GM19438 (cell line): ENCODE data around the gene MAPK9.

Source experiments
- ATAC-seq: cut with Tn5 transposase; IDR thresholded peaks from one replicate; pipeline ENCODE4 v1.9.1; 2021; ENCODE audit warnings: low read depth; ENCODE audit not compliant: unreplicated experiment

MAPK9 gene

GRCh38 chr5:180291943-180292831 lies at the start of gene MAPK9:
Gene MAPK9 (minus strand): TSS chr5:180292083. CDS start chr5:180280561, 11,522 bp downstream.
- ATAC-seq: peak; percentile 70

DNA sequence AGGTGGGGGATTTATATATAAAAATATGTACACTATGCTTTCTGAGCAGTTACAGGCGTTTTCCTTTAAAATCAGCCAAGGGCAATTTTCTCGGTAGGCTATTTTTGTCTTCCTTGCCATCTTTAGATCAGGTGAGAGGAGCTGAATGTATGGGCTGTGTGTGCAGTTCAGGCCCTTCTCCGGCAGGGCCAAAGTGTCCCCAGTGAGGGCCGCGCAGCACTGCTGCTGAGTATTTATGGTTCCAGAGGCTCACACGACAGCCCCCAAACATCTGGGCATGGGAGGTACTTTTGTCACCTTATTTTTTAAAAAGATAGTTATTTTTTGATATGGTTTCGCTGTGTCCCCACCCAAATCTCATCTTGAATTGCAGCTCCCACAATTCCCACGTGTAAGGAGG lies 49.7 kb upstream of the MAPK9 start:
- ATAC-seq: no peak

DNA sequence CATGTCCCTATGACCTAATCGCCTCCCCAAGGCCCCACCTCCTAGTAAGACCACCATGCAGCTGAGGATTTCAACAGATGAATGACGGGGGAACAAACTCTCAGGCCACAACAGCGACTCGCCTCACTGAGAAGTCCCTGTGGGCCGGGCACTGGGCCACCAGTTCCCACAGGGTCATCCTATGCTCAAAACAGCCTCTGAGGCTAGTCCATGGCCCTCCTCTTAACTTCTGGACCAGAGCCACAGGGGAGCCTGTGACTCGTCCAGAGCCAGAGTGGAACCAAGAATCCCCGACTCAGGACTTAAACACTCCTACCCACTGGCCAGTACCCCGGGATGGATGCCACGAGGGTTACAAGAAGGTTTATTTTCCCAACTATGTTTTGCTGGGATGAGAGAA lies 49.0 kb upstream of the MAPK9 start:
- no peak for ATAC-seq

DNA sequence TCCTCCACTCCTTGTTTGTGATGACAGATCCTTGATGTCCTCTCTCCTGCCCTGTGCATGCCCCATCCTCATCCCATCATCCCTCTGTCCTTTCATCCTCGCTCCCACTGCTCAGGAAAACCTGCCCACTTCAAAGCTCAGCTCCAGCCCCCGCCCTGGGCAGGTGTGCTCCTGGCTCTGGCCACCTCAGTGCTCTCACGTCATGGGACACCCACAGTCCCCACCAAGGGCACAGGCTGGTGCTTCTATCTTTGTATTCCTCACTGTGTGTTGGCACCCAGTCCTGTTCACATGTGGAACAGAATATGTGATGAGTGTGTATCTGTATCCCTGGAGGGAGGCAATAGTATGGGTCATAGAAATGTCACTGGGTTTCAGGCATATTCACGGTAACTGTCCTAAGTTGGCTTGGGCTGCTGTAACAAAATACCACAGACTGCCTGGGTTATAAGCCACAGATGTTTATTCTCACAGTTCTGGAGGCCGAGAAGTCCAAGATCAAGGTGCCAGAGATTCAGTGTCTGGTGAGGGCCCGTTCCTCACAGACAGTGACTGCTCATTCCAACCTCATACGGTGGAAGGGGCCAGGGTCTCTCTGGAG lies 47.8 kb upstream of the MAPK9 start:
- ATAC-seq: no peak

- no peak for ATAC-seq
Measured at GRCh38 chr5:180338001-180338707, 46.3 kb upstream of the MAPK9 start.

DNA sequence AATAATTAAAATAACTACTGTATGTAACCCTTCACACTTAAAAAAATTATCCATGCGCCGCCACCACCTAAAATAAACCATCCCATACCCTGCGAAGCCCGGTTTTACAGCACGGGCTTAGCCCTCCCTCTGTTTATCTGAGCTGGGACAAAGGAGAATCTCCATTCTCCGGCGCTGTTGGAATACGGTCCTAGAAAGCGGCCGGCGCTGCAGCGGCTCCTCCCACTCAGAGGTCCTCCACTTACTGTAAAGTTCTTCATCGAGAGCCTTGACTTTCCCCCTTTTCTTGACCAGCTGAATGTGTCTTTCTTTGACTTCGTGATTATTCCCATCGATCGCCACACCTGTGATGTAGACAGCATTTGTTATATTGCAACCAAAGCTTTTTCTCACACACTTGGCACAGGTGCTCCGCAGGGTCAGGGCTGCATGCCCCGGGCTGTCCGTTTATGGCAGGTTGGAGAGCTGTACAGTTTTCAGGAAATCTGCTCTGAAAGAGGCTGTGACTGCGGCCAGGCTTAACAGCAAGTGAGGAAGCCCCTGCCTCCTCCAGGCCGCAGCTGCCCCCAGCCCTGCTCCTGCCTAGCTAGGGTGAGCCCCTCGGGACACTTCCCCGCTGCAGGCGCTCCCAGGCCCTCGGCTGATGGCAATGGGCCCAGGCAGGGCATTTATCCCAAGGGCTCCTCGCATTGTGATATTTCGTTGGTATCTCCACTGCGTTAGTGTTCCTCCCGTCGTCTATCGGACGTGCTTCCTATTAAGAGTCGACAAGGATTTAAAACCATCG lies 44.5 kb upstream of the MAPK9 start:
- no peak for ATAC-seq

DNA sequence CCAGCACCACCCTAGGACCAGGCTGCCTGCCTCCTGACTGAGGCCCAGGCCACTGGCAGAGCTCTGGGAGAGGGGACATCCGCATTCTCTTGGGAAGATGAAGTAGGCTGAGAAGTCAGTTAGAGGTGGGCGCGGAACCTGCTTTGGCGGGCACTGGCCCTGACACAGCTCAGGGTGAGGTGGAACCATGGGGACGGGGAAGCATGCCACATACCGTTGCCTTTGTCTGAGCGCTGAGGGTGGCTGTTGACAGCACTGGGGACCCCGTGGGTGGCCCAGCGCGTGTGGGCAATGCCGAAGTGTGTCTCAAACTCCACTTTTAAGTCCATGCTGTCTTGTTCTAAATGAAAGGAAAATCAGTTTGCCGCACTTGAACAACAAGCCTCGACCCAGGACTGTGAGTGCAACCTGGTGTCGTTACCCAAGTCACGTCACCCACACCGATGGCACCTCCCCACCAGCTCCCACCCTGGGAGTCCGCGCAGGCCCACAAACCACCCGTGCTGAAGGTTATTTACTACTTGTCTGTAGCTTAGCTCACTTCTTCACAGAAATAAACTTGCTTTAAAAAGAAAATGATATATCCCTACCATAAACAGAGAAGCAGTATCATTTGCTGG lies 43.8 kb upstream of the MAPK9 start:
- ATAC-seq: no peak

- ATAC-seq: no peak
Measured at GRCh38 chr5:180334751-180335613, 43.1 kb upstream of the MAPK9 start.

DNA sequence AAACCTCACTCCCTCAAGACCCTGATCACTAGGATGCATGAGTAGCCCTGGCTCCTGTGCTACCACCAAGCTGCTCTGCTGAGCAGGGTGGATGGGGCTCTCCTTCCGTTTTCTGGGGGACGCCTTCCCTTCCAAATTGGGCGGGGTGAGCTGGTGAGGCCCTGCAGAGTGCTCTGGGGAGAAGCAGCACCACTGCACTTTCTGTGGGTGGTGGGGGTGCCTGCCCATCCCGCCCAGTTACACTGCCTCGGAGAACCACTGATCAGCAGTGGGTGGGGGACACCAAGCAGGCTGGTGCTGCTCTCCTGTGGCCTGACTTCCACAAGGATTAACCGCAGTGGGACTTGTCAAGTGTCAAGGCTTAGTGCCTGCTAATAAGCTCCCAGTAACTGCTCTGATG lies 42.3 kb upstream of the MAPK9 start:
- ATAC-seq: no peak

- ATAC-seq: no peak
Measured at GRCh38 chr5:180333661-180334060, 41.8 kb upstream of the MAPK9 start.

DNA sequence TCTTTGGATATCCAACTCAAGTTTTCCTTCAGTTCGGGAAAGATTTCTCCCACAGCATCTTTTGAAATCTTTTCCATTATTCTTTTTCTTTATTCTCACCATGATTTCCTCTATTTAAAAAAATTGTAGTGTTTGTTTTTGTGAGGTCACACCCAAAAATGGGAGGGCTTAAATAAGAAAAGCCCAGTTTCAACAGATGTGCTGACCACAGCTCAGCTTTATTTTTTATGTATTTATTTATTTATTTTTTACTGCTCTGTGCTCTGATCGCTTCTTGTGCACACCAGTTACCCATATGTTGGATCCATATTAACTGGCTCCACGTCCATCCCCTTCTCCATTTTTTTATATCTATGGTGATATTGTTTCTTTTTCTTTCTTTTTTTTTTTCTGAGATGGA lies 41.0 kb upstream of the MAPK9 start:
- ATAC-seq: no peak

DNA sequence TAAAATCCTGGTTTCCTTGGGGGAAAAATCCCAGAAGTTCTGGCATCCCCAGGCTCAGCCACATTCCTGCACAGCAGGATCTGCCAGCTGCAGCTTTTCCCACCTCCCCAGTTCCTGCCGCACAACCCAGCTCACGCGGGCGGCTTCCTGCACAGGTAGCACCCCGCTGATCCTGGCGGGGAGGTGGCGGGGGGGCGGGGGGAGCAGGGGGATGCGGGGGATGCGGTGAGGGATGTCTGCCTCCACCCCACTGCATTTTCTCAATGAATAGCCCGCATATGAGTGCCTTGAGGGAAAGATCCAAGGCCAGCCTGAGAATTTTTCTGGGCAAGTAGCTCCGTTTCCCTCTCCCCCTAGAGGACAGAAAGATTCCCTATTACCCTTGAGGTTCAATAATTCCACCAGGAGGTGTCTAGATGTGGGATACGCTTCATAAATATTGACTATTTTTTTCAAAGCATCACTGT lies 40.2 kb upstream of the MAPK9 start:
- no peak for ATAC-seq

- no peak for ATAC-seq
Measured at GRCh38 chr5:180331647-180331950, 39.7 kb upstream of the MAPK9 start.

DNA sequence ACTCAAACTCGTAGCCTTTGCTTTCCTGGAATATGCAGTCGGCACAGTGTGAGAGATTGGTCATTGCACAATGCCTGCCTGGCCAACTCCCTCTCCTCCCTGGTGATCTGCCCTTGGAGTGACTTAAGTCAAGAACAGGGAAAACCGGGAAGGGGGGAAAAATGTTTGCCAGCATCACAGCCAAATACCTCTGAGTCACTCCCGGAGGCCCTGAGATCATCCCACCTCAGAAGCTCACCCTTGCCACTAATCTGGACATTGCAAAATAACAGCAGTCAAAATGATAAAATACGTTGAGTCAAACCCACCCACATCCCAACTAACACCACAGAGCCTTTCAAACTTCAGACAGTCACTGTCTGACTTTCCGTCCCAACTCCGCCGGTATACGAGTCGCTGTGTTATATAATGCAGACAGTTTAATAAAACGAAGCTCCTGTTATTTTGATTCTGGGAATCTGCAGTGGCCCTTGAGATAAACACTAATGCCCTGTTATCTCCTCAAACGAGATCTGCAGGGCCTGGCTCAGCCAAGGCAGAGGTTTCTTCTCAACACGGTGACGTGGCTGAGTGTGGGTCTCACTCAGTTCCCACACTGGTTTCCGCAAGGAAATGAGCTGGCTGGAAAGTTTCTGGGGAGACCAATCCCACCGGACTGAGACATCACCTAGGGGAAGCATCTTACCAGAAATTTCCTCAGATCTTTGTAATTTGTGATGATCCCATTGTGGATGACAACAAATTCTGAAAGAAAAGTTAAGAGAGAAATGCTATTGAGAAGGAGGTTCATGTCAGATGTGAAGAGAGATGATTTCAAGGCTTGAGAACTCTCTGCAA lies 39.1 kb upstream of the MAPK9 start:
- no peak for ATAC-seq

DNA sequence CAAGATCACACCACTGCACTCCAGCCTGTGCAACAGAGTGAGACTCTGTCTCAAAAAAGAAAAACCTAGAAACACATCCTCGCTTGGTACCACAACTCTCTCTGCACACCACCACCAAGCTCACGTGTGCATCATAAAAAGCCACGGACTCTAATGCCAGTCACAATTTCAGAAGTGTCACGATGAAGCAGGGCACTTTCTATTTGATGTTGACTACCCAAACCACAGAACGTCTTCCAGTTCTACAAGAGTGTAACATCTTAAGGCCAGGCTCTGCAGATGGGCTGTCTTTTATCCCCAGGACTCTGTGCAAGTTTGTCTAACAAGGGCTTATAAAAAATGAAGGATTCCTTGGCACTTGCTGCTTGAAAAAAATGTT lies 38.4 kb upstream of the MAPK9 start:
- ATAC-seq: no peak

DNA sequence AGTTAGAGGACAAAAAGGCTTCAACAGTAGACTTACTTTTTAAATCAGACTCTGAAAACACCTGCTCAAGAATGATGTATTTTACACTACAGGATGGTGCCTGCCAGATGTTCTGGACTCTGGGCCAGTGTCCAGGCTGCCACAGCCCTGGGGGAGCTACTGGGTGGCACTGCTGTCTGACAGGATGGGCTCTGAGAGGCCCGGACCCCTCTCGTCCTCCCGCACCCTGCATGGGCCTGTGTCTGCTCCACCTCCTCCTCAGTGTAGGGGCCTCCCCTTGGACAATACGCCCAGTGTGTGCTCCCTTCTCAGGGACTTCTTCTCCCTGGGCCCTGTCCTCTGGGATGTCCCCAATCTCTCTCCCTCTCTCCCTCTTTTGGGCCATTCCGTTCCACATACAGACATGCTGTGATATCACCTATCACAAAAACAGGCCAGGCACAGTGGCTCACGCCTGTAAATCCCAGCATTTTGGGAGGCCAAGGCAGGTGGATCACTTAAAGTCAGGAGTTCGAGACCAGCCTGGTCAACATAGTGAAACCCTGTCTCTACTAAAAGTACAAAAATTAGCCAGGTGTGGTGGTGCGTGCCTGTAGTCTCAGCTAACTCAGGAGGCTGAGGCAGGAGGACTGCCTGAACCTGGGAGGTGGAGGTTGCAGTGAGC lies 37.9 kb upstream of the MAPK9 start:
- no peak for ATAC-seq

GRCh38 chr5:180329138-180329435 lies 37.2 kb upstream of the MAPK9 start:
- ATAC-seq: no peak
